Mesothelial cell of epicardium (in vitro differentiated cells): ENCODE data around the gene MRC2. TPM values are rescaled to one million over a fixed set of nuclear protein-coding genes. Genes with fewer than 3 reads are reported as not detected.
"Not testable (repeated sequence)": the region's sequence is repeated elsewhere in the genome, so short reads cannot be mapped to it uniquely, and the experiment has no call there.

Source experiments
- DNase-seq, 2 experiments: peaks; one replicate each; pipeline ENCODE4 v3.0.0; 2021; ENCODE audit warnings: low spot score in 2 of 2; ENCODE audit not compliant: unreplicated experiment in 2 of 2
- H3K27ac Mint-ChIP-seq: 2 replicates; pipeline ENCODE4 v1.8.0; 2021; ENCODE audit warnings: mixed read lengths
- H3K27me3 Mint-ChIP-seq: 2 replicates; pipeline ENCODE4 v1.8.0; 2021; ENCODE audit warnings: low read depth, mixed read lengths
- H3K36me3 Mint-ChIP-seq: 2 replicates; pipeline ENCODE4 v1.8.0; 2021; ENCODE audit warnings: mixed read lengths
- H3K4me1 Mint-ChIP-seq: 2 replicates; pipeline ENCODE4 v1.8.0; 2021; ENCODE audit warnings: mixed read lengths
- H3K4me3 Mint-ChIP-seq: 2 replicates; pipeline ENCODE4 v1.8.0; 2021; ENCODE audit warnings: mild to moderate bottlenecking, moderate library complexity, mixed read lengths
- H3K9me3 Mint-ChIP-seq: 2 replicates; pipeline ENCODE4 v1.8.0; 2021; ENCODE audit warnings: mixed read lengths
- total RNA-seq: library from RNA; stranded (reverse); gene quantifications from 3 replicates; pipeline ENCODE4 v1.2.1, GENCODE V29; 2021
- TF ChIP-seq, protein P1 (sequence below): fragments of 200-600 bp; sonication (generic); IDR thresholded peaks from one replicate; pipeline ENCODE4 v1.5.0; 2021; ENCODE audit warnings: antibody characterized with exemption; ENCODE audit not compliant: unreplicated experiment

MRC2 gene
- total RNA-seq, 1 donor from 2014 or later = 120 TPM

DNA sequence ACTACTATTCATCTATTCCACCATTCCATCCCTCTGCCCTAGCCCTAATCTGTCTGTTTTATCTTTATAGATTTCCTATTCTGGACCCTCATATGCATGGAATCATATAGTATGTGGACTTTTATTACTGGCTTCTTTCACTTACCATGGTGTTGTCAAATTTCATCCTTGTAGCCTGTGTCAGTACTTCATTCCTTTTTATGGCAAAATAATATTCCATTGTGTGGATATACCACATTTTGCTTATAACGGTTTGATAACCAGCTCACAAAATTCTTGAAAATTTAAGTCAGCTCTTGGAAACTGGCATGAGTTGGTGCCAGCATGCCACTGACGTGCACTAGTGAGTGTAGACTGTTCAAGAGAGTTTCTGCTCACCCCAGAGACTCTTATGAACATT lies 30.3 kb upstream of the MRC2 start:
- TF ChIP-seq, protein P1, sequence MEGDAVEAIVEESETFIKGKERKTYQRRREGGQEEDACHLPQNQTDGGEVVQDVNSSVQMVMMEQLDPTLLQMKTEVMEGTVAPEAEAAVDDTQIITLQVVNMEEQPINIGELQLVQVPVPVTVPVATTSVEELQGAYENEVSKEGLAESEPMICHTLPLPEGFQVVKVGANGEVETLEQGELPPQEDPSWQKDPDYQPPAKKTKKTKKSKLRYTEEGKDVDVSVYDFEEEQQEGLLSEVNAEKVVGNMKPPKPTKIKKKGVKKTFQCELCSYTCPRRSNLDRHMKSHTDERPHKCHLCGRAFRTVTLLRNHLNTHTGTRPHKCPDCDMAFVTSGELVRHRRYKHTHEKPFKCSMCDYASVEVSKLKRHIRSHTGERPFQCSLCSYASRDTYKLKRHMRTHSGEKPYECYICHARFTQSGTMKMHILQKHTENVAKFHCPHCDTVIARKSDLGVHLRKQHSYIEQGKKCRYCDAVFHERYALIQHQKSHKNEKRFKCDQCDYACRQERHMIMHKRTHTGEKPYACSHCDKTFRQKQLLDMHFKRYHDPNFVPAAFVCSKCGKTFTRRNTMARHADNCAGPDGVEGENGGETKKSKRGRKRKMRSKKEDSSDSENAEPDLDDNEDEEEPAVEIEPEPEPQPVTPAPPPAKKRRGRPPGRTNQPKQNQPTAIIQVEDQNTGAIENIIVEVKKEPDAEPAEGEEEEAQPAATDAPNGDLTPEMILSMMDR = no peak
- no peak for DNase-seq
- H3K4me1 Mint-ChIP-seq = no peaks in the 10 kb centered on the region
- H3K9me3 Mint-ChIP-seq = peaks cover 18% of the 10 kb centered on the region
- H3K27ac Mint-ChIP-seq = no peak overlapping the region
- H3K4me3 Mint-ChIP-seq = no peak overlapping the region
- H3K36me3 Mint-ChIP-seq = peaks cover 64% of the 10 kb centered on the region
- H3K27me3 Mint-ChIP-seq = no peaks in the 10 kb centered on the region

DNA sequence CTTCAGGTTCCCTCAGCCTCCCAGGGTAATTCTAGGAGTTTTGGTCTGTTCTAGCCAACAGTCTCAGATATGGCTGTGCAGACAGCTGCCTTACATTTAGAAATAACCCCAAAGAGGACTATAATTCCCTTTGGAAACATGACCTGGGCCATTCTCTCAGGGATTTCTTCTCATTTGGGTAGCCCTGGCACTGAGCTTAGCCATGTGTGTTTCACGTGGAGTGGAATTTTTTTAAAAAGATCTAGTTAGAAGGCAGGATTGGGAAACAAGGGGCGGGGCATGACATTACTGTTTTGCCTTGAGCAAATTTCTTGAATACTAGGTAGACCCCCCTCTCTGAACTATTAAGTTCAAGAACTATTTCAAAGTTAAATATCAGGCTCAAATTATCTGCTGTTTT lies 29.6 kb upstream of the MRC2 start:
- Mint-ChIP-seq H3K9me3 (peaks cover 18% of the 10 kb centered on the region), H3K27me3 (no peaks in the 10 kb centered on the region), H3K27ac (no peak overlapping the region), H3K4me1 (no peaks in the 10 kb centered on the region), H3K4me3 (no peak overlapping the region), H3K36me3 (peaks cover 61% of the 10 kb centered on the region)
- no peak for DNase-seq
- TF ChIP-seq, protein P1 = no peak

DNA sequence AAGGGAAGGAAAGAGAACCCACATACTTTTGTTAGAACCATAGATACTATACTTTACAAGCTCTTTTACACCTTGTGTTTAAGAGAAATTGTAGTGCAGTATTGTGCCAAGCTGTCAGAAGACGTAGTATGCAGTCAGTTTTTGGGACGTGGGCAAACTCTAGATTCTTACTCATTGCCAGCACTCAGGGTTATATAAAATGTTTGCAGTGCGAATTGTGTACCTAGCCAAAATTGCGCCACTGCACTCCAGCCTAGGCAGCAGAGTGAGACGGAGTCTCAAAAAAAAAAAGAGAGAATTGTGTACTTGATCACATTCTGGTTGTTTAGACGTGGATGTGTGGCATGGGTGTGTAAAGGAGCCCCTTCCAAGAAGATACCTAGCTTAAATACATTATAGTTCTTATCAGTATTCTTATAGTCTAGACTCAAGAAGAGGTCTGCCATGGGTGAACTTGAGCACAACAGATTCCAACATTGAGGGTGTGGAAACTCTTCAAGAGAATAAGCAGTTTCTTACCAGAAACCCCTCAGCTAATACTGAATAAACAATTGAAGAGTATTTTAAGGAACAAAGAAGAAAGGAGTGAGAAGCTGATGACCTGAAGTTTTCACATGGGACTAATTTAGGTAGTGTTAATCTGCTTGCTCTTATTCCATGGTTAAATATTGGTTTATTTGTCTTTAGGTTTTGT lies 27.4 kb upstream of the MRC2 start:
- no peaks in the 10 kb centered on the region for H3K4me1 Mint-ChIP-seq
- TF ChIP-seq, protein P1 = no peak
- H3K27ac Mint-ChIP-seq = no peak overlapping the region
- peaks cover 57% of the 10 kb centered on the region for H3K36me3 Mint-ChIP-seq
- no peak overlapping the region for H3K4me3 Mint-ChIP-seq
- H3K27me3 Mint-ChIP-seq = no peaks in the 10 kb centered on the region
- H3K9me3 Mint-ChIP-seq = peaks cover 18% of the 10 kb centered on the region
- DNase-seq = no peak

DNA sequence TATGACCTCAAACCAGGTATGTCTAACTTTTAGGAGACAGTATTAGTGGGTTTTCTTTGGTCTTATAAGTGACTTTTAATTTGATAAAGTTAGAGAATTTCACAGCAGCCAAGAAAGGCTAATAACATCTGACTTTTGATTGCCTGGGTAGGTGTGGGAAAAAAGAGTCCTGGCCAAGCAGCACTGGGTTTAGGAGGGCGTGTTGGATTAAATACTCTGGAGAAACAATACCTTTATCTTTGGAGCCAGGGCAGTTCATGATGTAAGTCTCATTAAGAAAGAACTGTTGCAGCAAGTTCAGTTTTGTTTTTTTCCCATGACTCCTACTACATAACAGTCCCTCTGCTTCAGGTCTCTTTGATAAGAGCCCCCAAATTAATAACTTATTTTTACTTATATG lies 26.7 kb upstream of the MRC2 start:
- H3K27ac Mint-ChIP-seq = peak overlapping the region; percentile 9
- peaks cover 52% of the 10 kb centered on the region for H3K36me3 Mint-ChIP-seq
- H3K27me3 Mint-ChIP-seq = no peaks in the 10 kb centered on the region

DNA sequence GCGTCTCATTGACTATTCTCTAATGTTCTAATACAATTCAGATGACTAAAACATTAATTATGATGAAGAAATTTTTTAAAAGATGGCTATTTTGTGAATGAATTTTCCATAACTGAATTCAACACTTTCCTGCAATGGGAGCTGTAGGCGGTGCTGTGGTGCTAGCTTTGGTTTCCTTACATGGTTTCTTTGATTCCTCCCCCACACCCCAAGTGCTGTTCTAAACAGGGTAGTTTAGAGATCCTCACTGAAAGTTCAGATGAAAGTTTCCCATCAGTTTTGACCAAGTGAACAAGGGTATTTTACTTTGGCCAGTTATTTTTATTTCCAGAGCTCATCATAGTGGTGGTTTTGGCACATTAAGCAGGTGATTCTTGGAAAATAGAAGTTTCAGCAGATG lies 26.0 kb upstream of the MRC2 start:
- Mint-ChIP-seq H3K9me3 (peaks cover 10% of the 10 kb centered on the region), H3K4me1 (no peaks in the 10 kb centered on the region), H3K27ac (no peak overlapping the region), H3K27me3 (no peaks in the 10 kb centered on the region), H3K36me3 (peaks cover 52% of the 10 kb centered on the region), H3K4me3 (no peak overlapping the region)
- TF ChIP-seq, protein P1 = no peak
- no peak for DNase-seq

More for the DNA sequence above, 26.7 kb upstream of the MRC2 start:
- H3K9me3 Mint-ChIP-seq = peaks cover 14% of the 10 kb centered on the region
- H3K4me1 Mint-ChIP-seq = no peaks in the 10 kb centered on the region
- TF ChIP-seq, protein P1 = no peak
- DNase-seq = no peak
- no peak overlapping the region for H3K4me3 Mint-ChIP-seq

DNA sequence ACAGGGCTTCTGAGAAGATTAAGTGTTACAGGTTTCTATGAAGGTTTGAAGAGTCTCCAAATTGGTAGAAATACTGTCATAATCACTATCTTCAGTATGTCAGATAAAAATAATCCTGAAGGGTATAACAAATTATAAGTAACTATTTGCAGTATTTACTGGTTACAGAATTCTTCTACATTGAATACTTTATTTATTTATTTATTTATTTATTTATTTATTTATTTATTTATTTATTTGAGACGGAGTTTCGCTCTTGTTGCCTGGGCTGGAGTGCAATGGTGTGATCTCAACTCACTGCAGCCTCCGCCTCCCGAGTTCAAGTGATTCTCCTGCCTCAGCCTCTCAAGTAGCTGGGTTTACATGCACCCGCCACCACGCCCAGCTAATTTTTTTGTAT lies 23.7 kb upstream of the MRC2 start:
- peaks cover 47% of the 10 kb centered on the region for H3K36me3 Mint-ChIP-seq
- not testable (repeated sequence) for H3K4me1 Mint-ChIP-seq, H3K27me3 Mint-ChIP-seq, H3K4me3 Mint-ChIP-seq, H3K27ac Mint-ChIP-seq, H3K9me3 Mint-ChIP-seq, DNase-seq
